Measurements from ENCODE around the gene ACAT1. TPM values are rescaled to one million over a fixed set of nuclear protein-coding genes. Genes with fewer than 3 reads are reported as not detected.
"Not testable (repeated sequence)": the region's sequence is repeated elsewhere in the genome, so short reads cannot be mapped to it uniquely, and the experiment has no call there.

Gene ACAT1
- total and polyA plus RNA-seq, 4 donors, result 47.6 to 88.0 (median 52.7) TPM

- H3K27me3 ChIP-seq (ENCODE audit: control insufficient read depth in 3 of 3, insufficient read depth in 3 of 3, low read length in 2 of 3), result no peaks in the 10 kb centered on the region
- TF ChIP-seq CTCF (IDR thresholded peaks at IDR 0.05; ENCODE audit: control extremely low read depth, extremely low read depth), result no peak
- H3K36me3 ChIP-seq (ENCODE audit: control insufficient read depth in 4 of 4, insufficient read depth in 4 of 4, low read length in 4 of 4), result no peaks in the 10 kb centered on the region
- H3K9me3 ChIP-seq (ENCODE audit: control insufficient read depth in 4 of 4, insufficient read depth in 3 of 4, low read length in 3 of 4), result no peaks in the 10 kb centered on the region
- ATAC-seq (ENCODE audit: insufficient read depth, low FRiP score), result peak; percentile 61
- no peak overlapping the region for H3K9ac ChIP-seq (ENCODE audit: insufficient read depth in 1 of 2, low read length in 2 of 2)
- peak; percentile 87 to 93 (median 89) for DNase-seq
- H3K4me3 ChIP-seq, result no peak overlapping the region
- peaks cover 0 to 8% (median 0%) of the 10 kb centered on the region in 5 donors for H3K4me1 ChIP-seq (ENCODE audit: control insufficient read depth in 5 of 5, insufficient read depth in 5 of 5, low read length in 5 of 5)
- 40 to 53% methylated on average over 5 of the region's 5 CpGs for WGBS, 2 donors
- peak overlapping the region; percentile 5 to 92 for H3K27ac ChIP-seq (ENCODE audit: low read depth in 1 of 2, low read length in 1 of 2)
Measured at GRCh38 chr11:108115500-108116140, 5.7 kb upstream of the ACAT1 start.

- Histone ChIP-seq H3K27me3 (ENCODE audit: control insufficient read depth in 3 of 3, insufficient read depth in 3 of 3, low read length in 2 of 3) (no peaks in the 10 kb centered on the region), H3K9me3 (ENCODE audit: control insufficient read depth in 4 of 4, insufficient read depth in 3 of 4, low read length in 3 of 4) (no peaks in the 10 kb centered on the region), H3K36me3 (ENCODE audit: control insufficient read depth in 4 of 4, insufficient read depth in 4 of 4, low read length in 4 of 4) (no peaks in the 10 kb centered on the region), H3K4me3 (no peak overlapping the region), H3K27ac (ENCODE audit: low read depth in 1 of 2, low read length in 1 of 2) (no peak overlapping the region), H3K9ac (ENCODE audit: insufficient read depth in 1 of 2, low read length in 2 of 2) (no peak overlapping the region), H3K4me1 (ENCODE audit: control insufficient read depth in 5 of 5, insufficient read depth in 5 of 5, low read length in 5 of 5) (peaks cover 0 to 18% (median 8%) of the 10 kb centered on the region in 5 donors)
- TF ChIP-seq CTCF (IDR thresholded peaks at IDR 0.05; ENCODE audit: control extremely low read depth, extremely low read depth), result peak; percentile 11
- peak in 2 of 3 donors; percentile 56 to 71 for DNase-seq
- no peak for ATAC-seq (ENCODE audit: insufficient read depth, low FRiP score)
Measured at GRCh38 chr11:108117746-108118371, 3.5 kb upstream of the ACAT1 start.

- DNase-seq; H3K36me3 ChIP-seq (ENCODE audit: control insufficient read depth in 4 of 4, insufficient read depth in 4 of 4, low read length in 4 of 4); ATAC-seq (ENCODE audit: insufficient read depth, low FRiP score); H3K9me3 ChIP-seq (ENCODE audit: control insufficient read depth in 4 of 4, insufficient read depth in 3 of 4, low read length in 3 of 4); H3K4me3 ChIP-seq; H3K9ac ChIP-seq (ENCODE audit: insufficient read depth in 1 of 2, low read length in 2 of 2); H3K27me3 ChIP-seq (ENCODE audit: control insufficient read depth in 3 of 3, insufficient read depth in 3 of 3, low read length in 2 of 3): not testable (repeated sequence)
- WGBS, 2 donors, result 62 to 67% methylated on average over 7 of the region's 7 CpGs
- Histone ChIP-seq H3K27ac (ENCODE audit: low read depth in 1 of 2, low read length in 1 of 2) (peak overlapping the region; percentile 97 to 99), H3K4me1 (ENCODE audit: control insufficient read depth in 5 of 5, insufficient read depth in 5 of 5, low read length in 5 of 5) (peaks cover 6 to 21% (median 8%) of the 10 kb centered on the region in 5 donors)
Measured at GRCh38 chr11:108120936-108121273, 462 bp upstream of the ACAT1 start.

DNA sequence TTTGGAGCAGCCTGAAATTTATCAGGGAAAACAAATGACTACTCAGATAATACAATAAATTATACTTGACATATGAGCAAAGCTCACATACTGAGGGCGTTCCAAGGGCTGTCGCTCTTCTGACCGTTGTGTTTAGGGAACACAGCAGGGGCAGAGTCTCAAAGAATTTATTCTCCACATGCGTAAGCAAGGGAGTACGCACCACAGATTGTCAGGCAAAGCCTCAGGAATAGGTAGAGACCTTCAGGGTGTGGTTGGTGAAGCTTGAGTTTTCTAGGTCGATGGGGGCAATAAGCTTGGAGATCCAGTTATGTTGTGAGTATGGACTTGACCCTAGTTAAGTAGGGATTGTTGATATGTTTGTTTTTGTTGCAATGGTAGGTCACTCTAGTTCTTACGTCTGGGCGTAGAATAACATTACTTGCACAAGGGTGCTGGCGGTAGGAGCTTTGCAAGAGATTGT is 830 bp downstream of the ACAT1 start:
- Histone ChIP-seq H3K9ac (ENCODE audit: insufficient read depth in 1 of 2, low read length in 2 of 2) (peak overlapping the region; percentile 66), H3K27me3 (ENCODE audit: control insufficient read depth in 3 of 3, insufficient read depth in 3 of 3, low read length in 2 of 3) (no peaks in the 10 kb centered on the region), H3K27ac (ENCODE audit: low read depth in 1 of 2, low read length in 1 of 2) (peak overlapping the region; percentile 21 to 99), H3K4me1 (ENCODE audit: control insufficient read depth in 5 of 5, insufficient read depth in 5 of 5, low read length in 5 of 5) (peaks cover 6 to 26% (median 8%) of the 10 kb centered on the region in 5 donors), H3K36me3 (ENCODE audit: control insufficient read depth in 4 of 4, insufficient read depth in 4 of 4, low read length in 4 of 4) (no peaks in the 10 kb centered on the region), H3K9me3 (ENCODE audit: control insufficient read depth in 4 of 4, insufficient read depth in 3 of 4, low read length in 3 of 4) (no peaks in the 10 kb centered on the region), H3K4me3 (peak overlapping the region; percentile 76)
- no peak for TF ChIP-seq CTCF (IDR thresholded peaks at IDR 0.05; ENCODE audit: control extremely low read depth, extremely low read depth)
- ATAC-seq (ENCODE audit: insufficient read depth, low FRiP score), result no peak
- peak in 1 of 3 donors; percentile 31 for DNase-seq
- 34 to 39% methylated on average over 9 of the region's 9 CpGs for WGBS, 2 donors
